ENCODE results near the gene CHD9.
"Not testable (repeated sequence)": the region's sequence is repeated elsewhere in the genome, so short reads cannot be mapped to it uniquely, and the experiment has no call there.

CHD9 gene

GRCh38 chr16:53209877-53210276, 155.1 kb downstream of the CHD9 start:
- DNase-seq = no peak

DNA sequence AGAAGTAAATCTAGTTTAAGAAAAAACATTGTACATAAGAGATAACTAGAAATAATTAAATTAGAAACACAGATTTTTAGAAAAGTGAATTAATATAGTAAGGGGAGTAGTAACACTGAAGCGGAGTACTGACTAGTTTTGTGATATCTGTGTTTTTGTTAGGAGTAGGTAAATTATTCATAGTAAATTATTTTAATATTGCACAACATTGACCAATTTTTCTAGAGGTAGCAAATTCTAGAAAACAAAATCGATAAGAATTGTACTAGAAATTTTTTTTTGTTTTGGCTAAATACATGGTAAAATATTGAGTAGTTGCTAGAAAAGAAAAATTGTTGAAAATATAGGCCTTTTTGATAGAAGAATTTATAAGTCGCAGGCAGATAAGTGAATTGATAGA, 156.5 kb downstream of the CHD9 start:
- no peak for DNase-seq

DNA sequence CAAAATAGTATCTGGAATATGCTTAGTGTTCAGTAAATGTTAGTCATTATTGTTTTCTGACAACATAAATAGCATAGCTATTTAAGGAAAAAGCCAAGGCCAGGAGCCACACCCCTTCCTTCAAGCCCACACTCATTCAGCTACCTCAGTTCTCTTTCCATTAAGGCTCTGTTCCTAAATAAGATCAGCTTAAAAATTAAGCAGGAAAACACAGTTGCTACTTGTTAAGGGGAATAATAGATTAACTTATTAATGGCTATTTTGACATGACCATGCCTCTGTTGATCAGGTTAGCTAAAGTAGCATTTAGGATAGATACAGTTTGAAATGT, 158.1 kb downstream of the CHD9 start:
- DNase-seq = no peak

DNA sequence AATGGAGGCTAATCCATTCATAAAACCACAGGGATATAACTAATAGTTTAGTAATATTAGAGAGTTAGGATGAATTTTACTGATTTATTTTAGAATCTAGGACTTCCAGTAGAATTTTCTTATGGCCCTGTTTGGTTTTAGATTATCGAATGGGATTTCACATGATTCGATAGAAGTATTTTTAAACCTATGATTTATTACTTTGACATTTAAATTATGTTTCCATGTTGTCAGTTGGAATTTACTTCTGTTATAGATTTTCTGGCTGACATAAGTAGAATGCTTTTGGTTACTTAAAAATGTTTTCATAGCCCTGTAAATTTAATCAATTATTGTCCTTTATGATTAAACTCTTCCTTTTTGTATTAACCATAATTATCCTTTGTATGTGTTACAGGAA, 158.8 kb downstream of the CHD9 start:
- DNase-seq = no peak

DNA sequence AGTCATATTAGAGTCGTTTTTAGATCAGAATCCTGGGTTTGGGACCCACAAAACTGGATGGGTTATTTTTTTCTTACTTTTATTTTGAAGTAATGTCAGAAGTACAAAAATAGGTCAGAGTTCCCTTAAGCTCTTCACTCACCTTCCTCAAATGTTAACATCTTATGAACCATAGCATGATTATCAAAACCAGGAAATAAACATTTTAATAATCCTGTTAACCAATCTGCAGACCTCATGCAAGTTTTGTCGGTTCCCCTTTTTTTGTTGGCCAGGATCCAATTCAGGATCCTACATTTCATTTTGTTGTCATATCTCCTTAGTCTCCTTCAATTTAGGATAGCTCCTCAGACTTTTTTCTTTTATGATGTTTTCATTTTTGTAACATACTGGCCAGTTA, 162.0 kb downstream of the CHD9 start:
- DNase-seq = no peak

GRCh38 chr16:53219371-53219770, 164.6 kb downstream of the CHD9 start:
- DNase-seq = no peak

GRCh38 chr16:53219795-53220454, 165.1 kb downstream of the CHD9 start:
- DNase-seq = no peak

DNA sequence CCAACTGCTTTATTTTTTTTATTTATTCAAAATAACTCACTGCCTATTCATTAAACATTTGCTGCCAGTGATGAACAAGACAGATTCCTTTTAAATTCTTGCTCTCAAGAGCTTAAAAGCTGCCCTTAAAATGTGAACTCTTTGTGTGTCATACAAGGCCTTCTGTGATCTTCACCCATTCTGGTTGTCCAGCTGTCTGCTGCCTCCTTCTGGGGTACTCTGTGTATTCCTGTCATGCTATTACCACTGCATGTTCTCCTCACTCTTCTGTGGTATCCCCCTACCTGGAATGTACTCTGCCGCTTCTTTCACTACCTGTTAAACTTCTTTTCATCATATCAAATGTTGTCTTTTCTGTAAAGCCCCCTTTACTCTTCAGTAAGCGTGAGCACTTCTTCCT, 165.8 kb downstream of the CHD9 start:
- DNase-seq = no peak

DNA sequence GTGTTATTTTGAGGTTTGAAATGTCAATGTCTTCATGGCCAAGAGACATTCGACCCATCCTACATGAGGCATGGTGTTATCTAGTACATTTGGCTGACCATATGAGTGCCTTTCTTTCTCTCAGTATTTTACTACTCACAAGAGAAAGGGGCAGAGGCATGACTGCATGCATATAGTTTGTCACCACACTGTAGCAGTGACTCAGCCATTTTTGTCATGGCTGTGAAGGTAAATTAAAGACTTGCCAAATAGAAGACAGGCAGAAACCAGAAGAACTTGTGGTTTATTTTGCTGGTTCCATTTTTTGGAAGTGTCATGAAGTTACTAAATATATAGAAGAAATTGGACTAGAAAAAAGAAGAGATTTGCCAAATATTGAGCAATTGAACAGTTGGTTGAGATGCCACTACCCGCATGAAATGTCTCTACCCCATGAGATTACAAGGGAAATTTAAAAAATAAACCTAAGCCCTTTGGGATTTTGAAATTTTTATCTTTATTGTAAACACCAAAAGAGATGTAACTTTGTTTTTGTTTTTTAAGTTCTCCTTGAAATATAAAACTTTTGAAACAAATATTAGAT, 170.3 kb downstream of the CHD9 start:
- no peak for DNase-seq

- no peak for DNase-seq
Observed at GRCh38 chr16:53232826-53233529, 178.2 kb downstream of the CHD9 start.

DNA sequence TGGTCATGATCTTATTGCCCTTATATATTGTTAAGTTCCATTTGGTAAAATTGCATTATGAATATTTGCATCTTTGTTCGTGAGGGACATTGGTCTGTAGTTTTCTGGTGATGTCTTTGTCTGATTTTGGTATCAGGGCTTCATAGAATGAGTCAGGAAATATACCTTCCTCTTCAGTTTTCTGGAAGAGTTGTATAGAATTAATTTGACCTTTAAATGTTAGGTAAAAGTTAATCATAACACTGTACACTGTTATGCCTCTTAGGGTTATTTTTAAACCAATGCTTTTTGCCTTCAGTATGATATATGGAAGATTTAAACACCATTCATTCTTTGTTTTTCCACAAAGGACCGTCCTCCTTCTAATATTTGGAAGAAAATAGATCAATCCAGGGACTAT, 180.0 kb downstream of the CHD9 start:
- DNase-seq = no peak

- DNase-seq = no peak
Observed at GRCh38 chr16:53235851-53236250, 181.1 kb downstream of the CHD9 start.

DNA sequence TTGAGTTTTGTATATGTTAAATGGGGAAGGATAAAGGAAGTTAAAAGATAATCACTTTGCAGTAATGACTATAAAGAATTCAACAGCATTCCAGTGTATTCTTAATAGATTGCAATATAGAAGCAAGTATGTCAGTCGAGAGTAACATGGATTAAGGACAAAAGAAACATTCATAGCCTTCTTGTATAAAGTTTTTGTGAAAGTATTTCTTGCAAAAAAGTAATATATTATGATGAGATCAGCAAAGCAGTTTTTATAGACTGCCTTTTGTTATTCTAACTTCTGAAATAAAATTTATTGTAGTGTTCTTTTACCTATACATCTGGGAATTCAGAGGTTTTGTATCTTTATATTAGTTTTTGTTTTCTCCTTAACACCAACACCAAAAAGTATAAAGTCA, 194.5 kb downstream of the CHD9 start:
- no peak for DNase-seq

- no peak for DNase-seq
Observed at GRCh38 chr16:53257001-53257400, 202.2 kb downstream of the CHD9 start.

GRCh38 chr16:53258809-53259208, 204.0 kb downstream of the CHD9 start:
- no peak for DNase-seq

DNA sequence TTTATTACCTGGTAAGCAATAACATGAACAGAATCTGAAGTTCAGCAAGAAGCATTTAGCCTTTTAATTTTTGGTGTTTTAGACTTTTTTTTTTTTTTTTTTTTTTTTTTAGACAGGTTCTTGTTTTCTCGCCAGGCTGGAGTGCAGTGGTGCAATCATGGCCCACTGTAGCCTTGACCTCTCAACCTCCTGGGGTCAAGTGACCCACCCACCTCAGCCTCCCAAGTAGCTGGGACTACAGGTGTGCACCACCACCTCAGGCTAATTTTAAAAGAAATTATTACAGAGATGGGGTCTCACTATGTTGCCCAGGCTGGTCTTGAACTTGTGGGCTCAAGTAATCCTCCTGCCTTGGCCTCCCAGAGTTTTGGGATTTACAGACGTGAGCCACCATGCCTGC, 206.5 kb downstream of the CHD9 start:
- no peak for DNase-seq

DNA sequence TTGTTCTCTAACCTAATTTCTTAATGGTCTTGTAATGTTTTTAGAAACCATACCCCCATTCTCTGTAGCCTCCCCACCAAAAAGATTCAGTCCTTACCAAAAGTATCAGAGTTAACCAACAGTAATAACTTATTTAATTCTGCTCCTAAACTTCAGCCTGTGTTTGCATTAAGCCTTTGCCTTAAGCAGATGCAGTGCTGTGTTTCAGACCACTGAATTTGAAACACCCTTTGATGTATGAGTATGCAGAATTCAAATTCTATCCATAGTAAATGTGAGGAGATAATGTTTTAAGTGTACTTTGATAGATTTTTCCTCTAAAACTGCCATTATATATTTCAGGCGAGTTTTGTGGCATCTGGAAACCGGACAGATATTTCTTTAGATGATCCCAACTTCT, 207.9 kb downstream of the CHD9 start:
- no peak for DNase-seq

- no peak for DNase-seq
Observed at GRCh38 chr16:53266156-53266555, 211.4 kb downstream of the CHD9 start.

DNA sequence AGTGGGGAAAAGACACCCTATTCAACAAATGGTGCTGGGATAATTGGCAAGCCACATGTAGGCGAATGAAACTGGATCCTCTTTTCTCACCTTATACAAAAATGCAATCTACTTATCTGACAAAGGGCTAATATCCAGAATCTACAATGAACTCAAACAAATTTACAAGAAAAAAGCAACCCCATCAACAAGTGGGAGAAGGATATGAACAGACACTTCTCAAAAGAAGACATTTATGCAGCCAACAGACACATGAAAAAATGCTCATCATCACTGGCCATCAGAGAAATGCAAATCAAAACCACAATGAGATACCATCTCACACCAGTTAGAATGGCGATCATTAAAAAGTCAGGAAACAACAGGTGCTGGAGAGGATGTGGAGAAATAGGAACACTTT, 223.7 kb downstream of the CHD9 start:
- not testable (repeated sequence) for DNase-seq

GRCh38 chr16:53281280-53281679, 226.5 kb downstream of the CHD9 start:
- no peak for DNase-seq

DNA sequence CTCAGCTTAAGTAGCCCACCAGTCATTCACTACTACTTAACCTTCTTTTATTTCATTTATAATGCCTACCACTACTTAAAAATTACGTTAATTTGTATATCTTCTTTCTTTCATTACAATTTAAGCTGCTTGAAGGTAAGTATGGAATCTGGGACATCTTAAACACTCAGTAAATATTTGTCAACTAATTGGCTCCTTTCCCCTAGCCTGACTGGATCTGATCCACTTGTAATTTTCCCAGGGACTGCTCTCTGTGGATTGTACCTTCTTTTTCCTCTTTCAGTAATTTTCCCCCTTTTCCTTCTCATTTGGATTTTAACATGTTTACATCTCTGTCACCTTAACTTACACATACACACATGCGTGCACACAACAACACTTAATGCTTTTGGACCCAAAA, 227.1 kb downstream of the CHD9 start:
- DNase-seq = no peak

DNA sequence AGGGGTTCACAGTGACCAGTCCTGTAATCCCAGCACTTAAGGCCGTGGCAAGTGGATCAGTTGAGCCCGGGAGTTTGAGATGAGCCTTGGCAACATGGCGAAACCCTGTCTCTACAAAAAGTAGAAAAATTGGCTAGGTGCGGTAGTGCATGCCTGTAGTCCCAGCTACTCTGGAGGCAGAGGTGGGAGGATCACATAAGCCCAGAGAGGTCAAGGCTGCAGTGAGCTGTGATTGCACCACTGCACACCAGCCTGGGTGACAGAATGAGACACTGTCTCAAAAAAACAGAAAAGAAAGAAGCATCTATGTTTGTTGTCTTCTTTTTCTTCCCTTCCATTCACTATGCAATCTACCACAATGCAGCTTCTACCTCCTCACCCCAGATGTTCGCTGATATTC, 227.5 kb downstream of the CHD9 start:
- DNase-seq = no peak

DNA sequence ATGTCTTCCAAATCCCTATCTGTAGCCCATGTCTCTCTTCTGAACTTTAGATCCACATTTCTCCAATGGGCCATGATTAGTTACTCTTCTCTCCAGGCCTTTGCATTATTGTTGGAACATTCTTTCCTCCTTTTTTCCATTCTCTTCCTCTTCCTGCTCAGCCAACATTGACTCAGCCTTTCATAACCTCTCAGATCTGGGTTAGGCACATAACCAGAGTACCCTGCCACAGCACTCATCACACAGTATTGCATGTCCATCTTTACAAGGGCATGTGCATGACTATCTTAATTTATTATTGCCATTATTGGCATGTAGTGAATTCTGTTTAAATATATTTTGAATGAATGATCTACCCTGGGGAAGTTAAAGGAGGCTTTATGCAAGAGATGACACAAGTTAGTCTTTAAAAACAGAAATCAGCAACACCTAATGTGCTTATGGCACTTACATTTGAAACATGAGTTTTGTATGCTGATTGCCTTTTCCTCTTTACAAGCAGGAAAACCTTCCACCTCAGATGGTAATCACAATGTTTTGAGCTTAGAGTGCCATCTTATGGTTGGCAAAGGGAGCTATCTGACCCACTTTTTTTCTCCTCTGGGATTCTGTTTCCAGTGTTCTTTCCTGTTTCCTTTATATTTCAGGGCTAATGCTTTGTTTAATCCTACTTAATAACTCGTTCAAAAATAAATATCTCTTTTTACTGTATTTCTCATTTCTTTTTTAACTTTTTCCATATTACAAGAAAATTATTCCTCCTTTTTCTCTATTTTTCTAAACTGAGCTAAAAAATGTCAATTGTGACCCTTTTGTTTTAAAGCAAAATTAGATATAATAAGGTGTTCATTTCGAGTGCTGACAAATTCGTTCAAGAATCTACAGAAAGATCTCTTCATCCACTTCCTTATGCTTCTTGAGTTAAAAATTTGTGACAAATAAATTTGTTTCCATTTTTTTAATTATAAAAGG, 228.5 kb downstream of the CHD9 start:
- DNase-seq = peak; percentile 5 to 69 (median 18)

DNA sequence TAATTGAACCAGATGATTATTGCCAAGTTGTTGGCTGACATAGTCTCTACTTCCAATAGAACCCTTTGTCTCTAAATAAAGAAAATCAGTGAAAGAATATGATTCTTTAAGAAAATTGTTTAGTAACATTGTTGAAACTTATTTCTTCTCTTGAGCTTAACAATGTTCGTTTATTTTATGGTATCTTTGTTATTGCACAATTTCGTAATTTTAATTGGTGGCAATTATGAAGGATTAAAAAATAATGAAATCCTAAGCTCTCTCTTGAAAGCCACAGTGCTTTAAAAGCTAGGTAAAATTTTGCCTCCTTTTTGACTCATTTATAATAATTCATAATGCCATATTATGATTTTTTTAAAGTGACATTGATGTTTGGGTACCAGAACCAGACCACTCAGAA, 230.4 kb downstream of the CHD9 start:
- DNase-seq = no peak
